Pericardium fibroblast (primary cell): ENCODE data around the gene CRX. TPM values are rescaled to one million over a fixed set of nuclear protein-coding genes. Genes with fewer than 3 reads are reported as not detected.

ENCODE experiments used
- total RNA-seq: library from RNA; depleted of rRNA; stranded (reverse); fragments of >200 nt; gene quantifications from 2 replicates; pipeline ENCODE4 v1.2.3, GENCODE V29; 2015

Gene CRX
- total RNA-seq: not detected in 2 replicates

GRCh38 chr19:47821460-47822020 lies at the start of gene CRX:
Gene CRX, plus strand, starts transcription at chr19:47821937. Its CDS starts 12,507 bp downstream, at chr19:47834444.

DNA sequence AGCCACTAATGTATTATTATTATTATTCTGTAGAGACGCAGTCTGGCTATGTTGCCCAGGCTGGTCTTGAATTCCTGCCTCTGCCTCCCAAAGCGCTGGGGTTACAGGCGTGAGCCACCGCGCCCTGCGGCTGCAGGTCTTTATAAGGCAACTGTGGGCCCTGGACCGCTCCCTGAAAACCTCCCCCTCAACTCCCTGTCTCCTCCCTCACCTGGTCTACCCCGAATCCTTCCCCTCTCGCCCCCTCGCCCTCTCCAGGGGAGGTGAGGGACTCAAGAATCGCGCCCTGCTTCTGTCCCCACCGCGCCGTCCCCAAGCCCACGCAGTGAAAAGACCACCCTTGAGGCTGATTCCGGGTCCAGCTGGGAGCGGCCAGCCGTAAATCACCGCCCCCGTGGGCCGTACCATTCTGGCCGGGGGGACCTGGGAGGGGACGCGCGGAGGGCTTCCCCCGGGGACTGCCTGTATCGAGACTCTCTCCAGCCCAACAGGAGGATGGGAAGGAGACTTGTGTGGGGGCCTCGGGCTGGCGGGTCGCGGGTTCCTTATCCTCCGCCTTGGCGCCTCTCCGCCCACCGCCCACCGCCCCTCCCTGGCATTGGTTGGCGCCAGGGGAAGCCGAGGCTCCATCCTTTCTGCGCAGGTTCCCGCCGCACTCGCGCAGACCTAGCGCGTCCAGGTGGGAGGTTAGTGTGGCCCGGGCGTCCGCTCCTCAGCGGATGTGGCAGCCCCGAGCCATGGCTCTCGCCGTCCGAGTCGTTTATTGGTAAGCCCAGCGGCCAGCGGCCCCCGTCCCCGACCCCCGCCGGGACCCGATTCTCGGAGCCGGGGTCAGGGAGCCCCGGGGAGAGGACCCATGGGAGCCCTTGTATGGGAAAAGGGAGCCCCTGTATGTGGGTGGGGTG lies 43.4 kb upstream of the CRX start, which contains the start of gene SELENOW:
Gene SELENOW (plus strand): TSS at position 655 of the 905 bp plus-strand sequence. CDS start 83 bp downstream, at position 738.

GRCh38 chr19:47804451-47804850 lies 17.3 kb upstream of the CRX start, which contains the start of gene TPRX1:
Gene TPRX1, minus strand, starts transcription at chr19:47804551. Its CDS starts 12 bp downstream, at chr19:47804539.

DNA sequence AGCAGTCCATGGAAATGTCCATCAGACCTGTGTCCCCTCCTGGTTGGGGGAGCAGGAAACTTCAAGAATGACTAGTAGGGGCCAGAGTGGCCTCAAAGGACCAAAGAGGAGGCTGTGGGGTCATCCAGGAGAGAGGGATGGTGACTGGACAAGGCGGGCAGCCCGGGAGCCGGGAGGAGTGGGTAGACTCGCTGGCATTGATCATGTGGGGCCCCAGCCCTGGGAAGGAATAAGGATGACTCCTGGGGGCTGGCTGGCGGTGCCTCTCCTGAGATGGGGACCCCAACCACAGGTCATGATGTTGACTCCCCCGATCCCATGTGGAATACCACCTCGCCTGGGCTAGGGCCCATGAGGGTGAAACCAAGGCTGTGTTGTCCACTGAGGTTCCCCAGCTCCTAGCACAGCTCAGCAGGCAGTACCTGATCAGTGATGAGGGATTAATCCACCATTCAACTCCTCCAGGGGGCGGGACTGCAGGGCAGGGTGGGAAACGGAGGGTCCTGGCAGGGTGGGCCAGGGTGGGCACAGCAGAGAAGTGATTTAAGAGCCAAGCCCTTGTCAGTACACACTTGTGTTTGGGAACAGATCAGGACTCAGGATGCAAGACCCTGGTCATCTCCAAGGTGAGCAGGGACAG lies 37.0 kb downstream of the CRX start, which contains the start of gene TPRX2:
Gene TPRX2 (plus strand): TSS at position 590 of the 640 bp plus-strand sequence. CDS start 12 bp downstream, at position 602.

GRCh38 chr19:47886010-47886559 lies 64.3 kb downstream of the CRX start, which contains the start of gene SULT2A1:
Gene SULT2A1, minus strand, starts transcription at chr19:47886315. Its CDS starts 58 bp downstream, at chr19:47886257.

Other genes with a start within 250 kb of the CRX start
- gene ZNF541, start 248.8 kb upstream of the CRX start, total RNA-seq: 0.23 TPM in 1 of 2 replicates, not detected in the other
- 2.7 and 4.9 TPM in 2 replicates for gene BICRA, start 212.8 kb upstream of the CRX start, total RNA-seq
- gene EHD2, start 108.5 kb upstream of the CRX start, total RNA-seq: 244 and 274 TPM in 2 replicates
- 253 and 299 TPM in 2 replicates for gene NOP53, start 76.4 kb upstream of the CRX start, total RNA-seq
- 336 and 410 TPM in 2 replicates for gene SELENOW, start 43.2 kb upstream of the CRX start, total RNA-seq
- gene TPRX1, start 17.4 kb upstream of the CRX start, total RNA-seq: not detected in 2 replicates
- gene TPRX2, start 37.3 kb downstream of the CRX start, total RNA-seq: not detected in 2 replicates
- gene SULT2A1, start 64.4 kb downstream of the CRX start, total RNA-seq: not detected in 2 replicates
- gene BSPH1, start 170.2 kb downstream of the CRX start, total RNA-seq: not detected in 2 replicates
- gene ELSPBP1, start 172.7 kb downstream of the CRX start, total RNA-seq: not detected in 2 replicates
- not detected in 2 replicates for gene CABP5, start 222.1 kb downstream of the CRX start, total RNA-seq